Astrocyte (in vitro differentiated cells and primary cell): Measurements from ENCODE around the gene GRID2.

Experiments
- CTCF ChIP-seq: IDR thresholded peaks from 2 replicates; pipeline ENCODE4 v1.5.1; 2011; ENCODE audit warnings: low read depth, mild to moderate bottlenecking, inconsistent platforms, low read length, moderate library complexity; ENCODE audit not compliant: insufficient read depth
- EZH2 ChIP-seq: IDR thresholded peaks from 2 replicates; pipeline ENCODE4 v1.6.1; 2012; ENCODE audit warnings: mild to moderate bottlenecking, low read length, inconsistent platforms; ENCODE audit not compliant: insufficient read depth

DNA sequence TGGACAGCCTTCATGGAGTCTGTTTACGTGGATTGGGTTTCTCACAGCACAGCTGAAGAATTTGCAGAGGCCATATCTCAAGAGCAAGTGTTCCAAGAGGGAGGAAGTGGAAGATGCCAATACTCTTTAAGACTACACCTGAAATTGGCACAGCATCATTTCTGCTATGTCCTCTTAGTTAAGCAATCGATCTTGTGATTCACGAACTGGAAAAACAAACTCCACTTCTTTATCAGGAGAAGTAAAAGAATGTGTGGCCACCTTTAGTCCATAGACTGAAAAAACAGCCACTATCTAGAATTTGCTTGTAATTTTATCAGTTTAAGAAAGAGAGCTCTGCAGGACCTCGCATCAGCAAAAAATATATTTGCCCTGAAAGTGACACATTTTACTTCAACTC is 1051.6 kb downstream of the GRID2 start:
- TF ChIP-seq EZH2 (no peak), CTCF (no peak)
